Mesothelial cell of epicardium (in vitro differentiated cells): ENCODE data around the gene ADAM11. TPM values are rescaled to one million over a fixed set of nuclear protein-coding genes. Genes with fewer than 3 reads are reported as not detected.

Experiments
- DNase-seq, 2 experiments: peaks; one replicate each; pipeline ENCODE4 v3.0.0; 2021; ENCODE audit warnings: low spot score in 2 of 2; ENCODE audit not compliant: unreplicated experiment in 2 of 2
- H3K27ac Mint-ChIP-seq: 2 replicates; pipeline ENCODE4 v1.8.0; 2021; ENCODE audit warnings: mixed read lengths
- H3K27me3 Mint-ChIP-seq: 2 replicates; pipeline ENCODE4 v1.8.0; 2021; ENCODE audit warnings: low read depth, mixed read lengths
- H3K36me3 Mint-ChIP-seq: 2 replicates; pipeline ENCODE4 v1.8.0; 2021; ENCODE audit warnings: mixed read lengths
- H3K4me1 Mint-ChIP-seq: 2 replicates; pipeline ENCODE4 v1.8.0; 2021; ENCODE audit warnings: mixed read lengths
- H3K4me3 Mint-ChIP-seq: 2 replicates; pipeline ENCODE4 v1.8.0; 2021; ENCODE audit warnings: mild to moderate bottlenecking, moderate library complexity, mixed read lengths
- H3K9me3 Mint-ChIP-seq: 2 replicates; pipeline ENCODE4 v1.8.0; 2021; ENCODE audit warnings: mixed read lengths
- CTCF ChIP-seq: fragments of 200-600 bp; sonication (generic); IDR thresholded peaks from one replicate; pipeline ENCODE4 v1.5.0; 2021; ENCODE audit warnings: antibody characterized with exemption; ENCODE audit not compliant: unreplicated experiment
- total RNA-seq: library from RNA; stranded (reverse); gene quantifications from 3 replicates; pipeline ENCODE4 v1.2.1, GENCODE V29; 2021

ADAM11 gene
- total RNA-seq, 1 donor from 2014 or later, result 8.5 TPM

DNA sequence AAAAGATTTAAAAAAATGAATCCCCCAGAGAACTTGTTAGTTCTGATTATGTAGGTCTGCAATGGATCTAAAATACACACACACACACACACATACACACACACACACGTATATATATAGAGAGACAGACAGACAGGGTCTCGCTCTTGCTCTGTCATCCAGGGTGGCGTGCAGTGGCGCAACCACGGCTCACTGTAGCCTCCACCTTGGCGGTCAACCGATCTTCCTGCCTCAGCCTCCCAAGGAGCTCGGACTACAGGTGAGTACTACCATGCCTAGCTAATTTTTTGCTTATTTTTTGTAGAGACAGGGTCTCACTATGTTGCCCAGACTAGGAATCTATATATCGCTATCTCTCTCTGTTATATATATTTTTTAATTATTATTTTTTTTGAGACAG lies 37.9 kb downstream of the ADAM11 start:
- Mint-ChIP-seq H3K27me3 (no peaks in the 10 kb centered on the region), H3K27ac (no peak overlapping the region)
- no peak for TF ChIP-seq CTCF

GRCh38 chr17:44797802-44798201 lies 39.0 kb downstream of the ADAM11 start:
- DNase-seq, result no peak
- H3K9me3 Mint-ChIP-seq, result no peaks in the 10 kb centered on the region
- no peak for TF ChIP-seq CTCF
- H3K36me3 Mint-ChIP-seq, result peaks cover 15% of the 10 kb centered on the region
- H3K4me1 Mint-ChIP-seq, result no peaks in the 10 kb centered on the region
- no peak overlapping the region for H3K4me3 Mint-ChIP-seq
- H3K27me3 Mint-ChIP-seq, result no peaks in the 10 kb centered on the region
- no peak overlapping the region for H3K27ac Mint-ChIP-seq

More for the DNA sequence above, 37.9 kb downstream of the ADAM11 start:
- no peaks in the 10 kb centered on the region for H3K4me1 Mint-ChIP-seq
- no peaks in the 10 kb centered on the region for H3K9me3 Mint-ChIP-seq
- no peak overlapping the region for H3K4me3 Mint-ChIP-seq
- no peak for DNase-seq
- H3K36me3 Mint-ChIP-seq, result peaks cover 9% of the 10 kb centered on the region

GRCh38 chr17:44798356-44798755 lies 39.6 kb downstream of the ADAM11 start:
- Mint-ChIP-seq H3K36me3 (peaks cover 17% of the 10 kb centered on the region), H3K9me3 (no peaks in the 10 kb centered on the region), H3K4me1 (no peaks in the 10 kb centered on the region), H3K4me3 (no peak overlapping the region), H3K27ac (no peak overlapping the region), H3K27me3 (no peaks in the 10 kb centered on the region)
- TF ChIP-seq CTCF, result no peak
- no peak for DNase-seq

DNA sequence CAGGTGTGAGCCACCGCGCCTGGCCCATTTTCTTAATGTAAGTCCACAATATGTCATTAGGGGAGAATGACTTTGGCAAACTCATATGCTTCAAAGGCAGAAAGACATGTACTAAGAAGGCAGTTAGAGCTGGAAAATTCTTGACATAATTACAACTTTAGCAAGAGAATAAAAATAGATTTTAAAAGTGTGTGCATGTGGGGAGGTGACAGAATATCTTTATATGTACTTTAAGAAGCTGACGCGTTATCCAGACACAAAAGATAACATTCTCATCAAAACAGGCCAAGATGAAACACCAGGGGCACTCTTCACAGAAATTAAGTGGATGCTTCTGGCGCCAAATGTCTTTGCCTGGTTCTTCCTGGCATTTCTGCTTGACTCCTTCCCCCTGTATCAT lies 43.1 kb downstream of the ADAM11 start:
- Mint-ChIP-seq H3K4me1 (no peaks in the 10 kb centered on the region), H3K27ac (no peak overlapping the region), H3K4me3 (no peak overlapping the region), H3K36me3 (peaks cover 28% of the 10 kb centered on the region), H3K9me3 (no peaks in the 10 kb centered on the region), H3K27me3 (no peaks in the 10 kb centered on the region)
- no peak for DNase-seq
- TF ChIP-seq CTCF, result no peak

- Mint-ChIP-seq H3K4me3 (no peak overlapping the region), H3K36me3 (peaks cover 30% of the 10 kb centered on the region), H3K27me3 (no peaks in the 10 kb centered on the region), H3K9me3 (no peaks in the 10 kb centered on the region), H3K4me1 (no peaks in the 10 kb centered on the region), H3K27ac (peak overlapping the region; percentile 39)
- no peak for DNase-seq
- no peak for TF ChIP-seq CTCF
Observed at GRCh38 chr17:44804302-44805089, 45.7 kb downstream of the ADAM11 start.
